Nucleus accumbens (tissue), 56 donors: ENCODE results near the gene L2HGDH.
"Not testable (repeated sequence)": the region's sequence is repeated elsewhere in the genome, so short reads cannot be mapped to it uniquely, and the experiment has no call there.

Experiments used
- DNase-seq, 56 donors: peaks; one replicate each; lab custom pipeline; 2025; lab: John Stamatoyannopoulos, UW

L2HGDH gene

GRCh38 chr14:50311972-50312733 lies at the start of gene L2HGDH, which contains the start of gene DMAC2L:
L2HGDH (minus strand) TSS chr14:50312229; CDS start chr14:50312150, 79 bp downstream.
DMAC2L (plus strand) TSS chr14:50312324; CDS start chr14:50321488, 9,164 bp downstream.
- DNase-seq, result peak; percentile 52 to 98 (median 91)

GRCh38 chr14:50360851-50361250 lies 48.8 kb upstream of the L2HGDH start:
- DNase-seq, result no peak

GRCh38 chr14:50360093-50360492 lies 48.1 kb upstream of the L2HGDH start:
- no peak for DNase-seq

- no peak for DNase-seq
These were observed 47.6 kb upstream of the L2HGDH start for GRCh38 chr14:50359631-50360030.

GRCh38 chr14:50357753-50358395 lies 45.8 kb upstream of the L2HGDH start:
- DNase-seq, result peak in 10 of 56 donors; percentile 3 to 49 (median 12)

- no peak for DNase-seq
These were observed 45.1 kb upstream of the L2HGDH start for GRCh38 chr14:50357124-50357523.

- DNase-seq, result not testable (repeated sequence)
These were observed 44.3 kb upstream of the L2HGDH start for GRCh38 chr14:50356283-50356682.

DNA sequence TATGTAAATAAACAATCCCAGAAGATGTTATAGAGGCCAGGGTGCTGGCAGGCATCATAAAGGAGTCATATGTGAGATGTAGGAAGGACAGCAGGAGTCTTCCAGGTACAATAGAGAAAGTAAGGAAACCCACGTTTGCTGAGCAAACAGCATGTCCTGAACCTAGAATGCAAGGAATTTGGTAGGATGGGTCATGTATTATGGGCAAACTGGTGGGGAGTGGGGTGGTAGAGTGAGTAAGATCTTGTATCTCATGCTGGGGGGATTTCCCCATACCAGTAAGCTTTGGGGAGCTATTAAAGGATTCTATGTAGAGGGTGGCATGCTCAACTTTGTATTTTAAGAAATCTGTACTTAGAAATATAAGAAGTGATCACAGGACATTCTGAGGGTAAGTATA lies 43.7 kb upstream of the L2HGDH start:
- DNase-seq, result no peak

DNA sequence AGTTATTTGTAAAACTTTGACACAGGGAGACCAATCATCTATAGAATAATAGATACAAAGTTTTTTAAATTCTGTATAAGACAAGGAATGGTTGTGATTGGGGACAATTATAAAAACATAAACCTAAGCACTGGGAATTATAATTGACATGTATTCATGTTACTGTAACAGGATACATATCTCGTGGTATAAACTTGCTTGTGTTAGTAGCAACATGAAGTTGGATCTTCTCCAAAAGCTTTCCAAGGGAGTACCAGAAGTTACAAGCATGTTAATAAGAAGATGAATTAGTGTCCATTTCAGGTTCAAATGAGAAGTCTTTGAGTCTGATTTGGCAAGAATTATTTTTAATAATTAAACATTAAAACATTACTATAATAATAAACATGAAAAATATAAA lies 42.5 kb upstream of the L2HGDH start:
- no peak for DNase-seq

DNA sequence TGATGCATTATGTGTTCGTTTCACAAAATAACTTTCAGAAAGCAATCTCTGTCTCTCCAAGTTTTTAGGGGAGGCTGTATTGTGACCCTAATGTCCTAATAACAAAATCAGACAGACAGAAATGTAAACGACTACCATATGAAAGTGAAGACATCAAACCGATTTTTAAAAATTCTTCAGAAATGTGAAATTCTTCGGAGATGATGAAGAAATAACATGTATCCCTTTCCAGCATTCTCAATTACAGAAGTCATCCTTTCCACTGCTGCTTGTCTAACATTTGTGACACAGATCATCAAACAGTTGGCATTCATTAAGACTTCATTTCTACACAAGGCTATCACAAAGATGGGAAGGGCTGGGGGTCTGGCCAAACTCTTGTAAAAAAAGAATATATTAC lies 41.1 kb upstream of the L2HGDH start:
- DNase-seq, result no peak

DNA sequence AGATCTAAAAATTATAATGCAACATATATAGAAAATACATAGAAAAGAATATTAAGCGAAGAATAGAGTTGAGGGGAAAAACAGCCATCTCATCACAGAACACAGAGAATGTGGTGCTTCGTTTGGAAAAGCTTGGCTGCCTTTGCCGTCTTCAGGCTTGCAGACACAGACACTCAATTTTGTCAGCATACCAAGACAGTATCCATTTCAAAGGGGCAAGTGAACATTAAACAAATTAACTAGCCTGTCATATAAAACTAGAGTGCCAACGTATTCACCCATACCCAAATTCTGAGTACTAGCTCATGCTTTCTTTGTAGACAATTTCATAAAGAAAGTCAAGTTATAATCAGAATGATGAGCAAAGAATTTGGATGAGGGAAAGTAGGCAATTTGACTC lies 40.6 kb upstream of the L2HGDH start:
- DNase-seq, result no peak

DNA sequence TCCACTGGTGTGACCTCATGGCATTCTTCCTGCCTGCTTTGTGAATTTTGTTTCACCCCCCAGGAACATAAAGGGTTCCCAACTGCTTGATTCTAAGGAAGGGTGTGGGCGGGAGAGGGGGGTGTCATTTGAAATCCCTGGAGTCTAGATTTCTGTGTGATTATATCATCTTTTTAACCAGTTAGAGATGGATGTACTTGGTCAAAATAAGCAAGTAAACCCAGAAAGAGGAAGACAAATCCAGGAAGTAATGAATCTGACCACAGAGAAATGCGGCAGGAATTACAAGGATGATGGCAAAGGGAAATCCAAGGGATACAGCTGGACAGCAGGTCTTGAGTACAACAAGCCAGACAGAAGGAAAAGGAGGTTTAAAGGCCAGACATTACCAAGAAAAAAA lies 38.9 kb upstream of the L2HGDH start:
- DNase-seq, result no peak

DNA sequence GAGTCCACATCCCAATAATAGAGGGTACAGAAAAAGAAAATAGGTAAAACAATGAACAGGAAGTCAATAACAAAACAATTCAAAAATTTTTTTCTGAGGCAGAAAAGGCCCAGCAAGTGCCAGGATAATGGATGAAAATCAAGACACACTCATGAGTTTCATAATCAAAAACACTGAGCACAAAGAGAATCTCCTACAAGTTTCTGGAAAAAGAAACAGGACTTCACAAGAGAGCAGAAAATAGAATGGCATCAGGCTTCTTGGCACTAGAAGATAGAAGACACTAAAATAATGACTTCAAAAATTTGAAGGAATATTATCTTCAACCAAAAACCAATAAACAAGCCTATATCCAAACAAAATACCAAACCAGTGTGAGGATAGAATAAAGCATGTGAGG lies 36.9 kb upstream of the L2HGDH start:
- no peak for DNase-seq

DNA sequence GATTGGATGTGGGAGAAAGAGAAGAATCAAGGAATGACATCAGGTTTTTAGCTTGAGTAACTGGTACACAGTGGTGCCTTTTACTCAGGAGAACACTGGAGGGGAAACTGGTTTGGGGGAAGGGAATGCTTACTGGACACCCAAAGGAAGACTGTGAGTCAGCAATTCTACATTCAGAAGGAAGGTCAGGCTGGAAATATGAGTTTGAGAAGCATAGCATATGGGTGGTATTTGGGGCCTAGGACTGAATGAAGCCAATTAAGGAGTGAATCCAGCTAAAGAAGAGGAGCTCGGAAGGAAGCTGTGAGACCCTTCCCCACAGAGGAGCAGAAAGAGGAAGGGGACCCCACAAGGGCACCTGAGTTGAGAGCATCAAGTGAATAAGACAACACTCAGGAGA lies 35.5 kb upstream of the L2HGDH start:
- DNase-seq, result no peak

GRCh38 chr14:50345846-50346422 lies 33.9 kb upstream of the L2HGDH start:
- DNase-seq, result peak in 3 of 56 donors; percentile 9 to 25 (median 20)

GRCh38 chr14:50344876-50345563 lies 33.0 kb upstream of the L2HGDH start:
- no peak for DNase-seq

- DNase-seq, result no peak
These were observed 32.2 kb upstream of the L2HGDH start for GRCh38 chr14:50344116-50344775.

- DNase-seq, result no peak
These were observed 31.4 kb upstream of the L2HGDH start for GRCh38 chr14:50343434-50343833.

DNA sequence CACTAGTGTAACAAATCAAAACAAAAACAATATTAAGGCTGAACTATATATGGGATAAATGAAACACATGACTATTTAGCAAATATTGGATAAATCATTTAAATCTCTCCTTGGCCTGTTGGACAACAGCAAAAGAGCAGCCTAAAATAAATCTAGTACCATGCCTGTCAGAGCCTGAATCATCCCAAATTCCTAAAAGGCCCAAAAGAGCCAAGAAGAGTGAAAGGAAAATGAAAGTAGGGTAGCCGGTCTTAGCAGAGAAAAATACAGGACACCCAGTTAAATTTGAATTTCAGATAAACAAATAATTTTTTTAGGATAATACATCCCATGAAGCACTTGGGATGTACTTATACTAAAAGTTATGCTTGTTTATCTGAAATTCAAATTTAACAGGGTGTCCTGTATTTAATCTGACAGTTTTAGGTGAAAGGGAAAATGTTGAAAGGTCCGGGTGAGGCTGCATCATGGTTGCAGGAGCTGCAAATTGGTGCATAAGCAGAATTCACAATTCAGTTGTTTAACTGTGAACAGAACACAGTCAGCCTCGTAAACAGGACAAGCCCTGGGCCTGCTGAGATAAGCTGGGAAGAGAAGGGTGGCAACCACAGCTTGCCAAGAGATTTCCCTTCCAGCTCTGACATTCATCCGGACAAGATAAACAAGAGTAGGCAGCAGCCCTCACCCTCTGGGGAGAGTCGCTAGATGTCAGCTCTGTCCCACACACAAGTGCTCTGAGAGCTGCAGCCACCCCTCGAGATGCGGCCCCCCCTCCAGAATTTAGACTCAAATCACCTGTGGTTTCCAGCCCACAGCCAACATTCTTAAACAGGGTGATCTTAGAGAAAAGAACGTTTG lies 30.4 kb upstream of the L2HGDH start:
- DNase-seq, result peak in 50 of 56 donors; percentile 21 to 85 (median 62)

GRCh38 chr14:50340963-50341362 lies 28.9 kb upstream of the L2HGDH start:
- DNase-seq, result no peak
